ENCODE data around the gene CBLL1. TPM values are rescaled to one million over a fixed set of nuclear protein-coding genes. Genes with fewer than 3 reads are reported as not detected.

CBLL1 gene
- total and polyA plus RNA-seq, 8 donors, result 3.5 to 15.3 (median 10.5) TPM

- 28 to 43% methylated on average over 1 of the region's 1 CpG for WGBS, 2 donors
- TF ChIP-seq CTCF (IDR thresholded peaks at IDR 0.05), result no peak
- no peak for FAIRE-seq
These were observed 22.7 kb upstream of the CBLL1 start for GRCh38 chr7:107721286-107721685.

GRCh38 chr7:107723255-107723654, 20.7 kb upstream of the CBLL1 start:
- H3K27ac ChIP-seq, result no peak overlapping the region
- intact Hi-C loops (cut with DNase I), result loop anchor here in 2 of 3 donors (5.0 to 10.0 kb wide), 2 partner anchors 256 to 918 kb away; no protein-coding TSS in a partner anchor
- no peak for FAIRE-seq

More at GRCh38 chr7:107721286-107721685, 22.7 kb upstream of the CBLL1 start:
- Histone ChIP-seq H3K27me3 (no peaks in the 10 kb centered on the region), H3K4me3 (no peak overlapping the region), H3K36me3 (no peaks in the 10 kb centered on the region), H3K4me1 (no peaks in the 10 kb centered on the region), H3K27ac (no peak overlapping the region), H3K9me3 (no peaks in the 10 kb centered on the region)
- DNase-seq (no peak), ATAC-seq (no peak)
- intact Hi-C loops (cut with DNase I), result loop anchor here in 2 of 3 donors (5.0 to 10.0 kb wide), 2 partner anchors 254 to 916 kb away; no protein-coding TSS in a partner anchor

GRCh38 chr7:107725138-107725740, 18.7 kb upstream of the CBLL1 start:
- FAIRE-seq, result peak; percentile 93
- 11 to 14% methylated on average over 4 of the region's 4 CpGs for WGBS, 2 donors
- peak in 3 of 6 donors; percentile 4 to 45 (median 22) for DNase-seq
- intact Hi-C loops (cut with DNase I), result loop anchor here in 1 of 3 donors (5.0 to 10.0 kb wide), 2 partner anchors 263 to 920 kb away; no protein-coding TSS in a partner anchor
- H3K27me3 ChIP-seq, result no peaks in the 10 kb centered on the region
- H3K27ac ChIP-seq, result no peak overlapping the region
- H3K4me3 ChIP-seq, result no peak overlapping the region
- peak; percentile 46 to 73 (median 68) for ATAC-seq
- H3K9me3 ChIP-seq, result no peaks in the 10 kb centered on the region
- peak; percentile 24 to 68 (median 41) for TF ChIP-seq CTCF (IDR thresholded peaks at IDR 0.05)
- no peaks in the 10 kb centered on the region for H3K36me3 ChIP-seq
- no peaks in the 10 kb centered on the region for H3K4me1 ChIP-seq

More at GRCh38 chr7:107723255-107723654, 20.7 kb upstream of the CBLL1 start:
- no peaks in the 10 kb centered on the region for H3K27me3 ChIP-seq
- H3K9me3 ChIP-seq, result no peaks in the 10 kb centered on the region
- TF ChIP-seq CTCF (IDR thresholded peaks at IDR 0.05), result no peak
- no peaks in the 10 kb centered on the region for H3K4me1 ChIP-seq
- H3K4me3 ChIP-seq, result no peak overlapping the region
- no peaks in the 10 kb centered on the region for H3K36me3 ChIP-seq
- ATAC-seq (no peak), DNase-seq (no peak)
- WGBS, 2 donors, result 88 to 90% methylated on average over 2 of the region's 2 CpGs

- no peak for TF ChIP-seq CTCF (IDR thresholded peaks at IDR 0.05)
- 72 to 80% methylated on average over 3 of the region's 3 CpGs for WGBS, 2 donors
- FAIRE-seq, result no peak
These were observed 17.4 kb upstream of the CBLL1 start for GRCh38 chr7:107726356-107727130.

More at GRCh38 chr7:107726356-107727130, 17.4 kb upstream of the CBLL1 start:
- no peak overlapping the region for H3K4me3 ChIP-seq
- H3K4me1 ChIP-seq, result no peaks in the 10 kb centered on the region
- H3K36me3 ChIP-seq, result no peaks in the 10 kb centered on the region
- H3K27ac ChIP-seq, result no peak overlapping the region
- no peaks in the 10 kb centered on the region for H3K27me3 ChIP-seq
- no peaks in the 10 kb centered on the region for H3K9me3 ChIP-seq
- no peak for ATAC-seq
- intact Hi-C loops (cut with DNase I), result loop anchor here in 1 of 3 donors (5.0 to 10.0 kb wide), 2 partner anchors 264 to 922 kb away; no protein-coding TSS in a partner anchor
- no peak for DNase-seq
